ENCODE data around the gene ZNF648.
"Not testable (repeated sequence)": the region's sequence is repeated elsewhere in the genome, so short reads cannot be mapped to it uniquely, and the experiment has no call there.

DNA sequence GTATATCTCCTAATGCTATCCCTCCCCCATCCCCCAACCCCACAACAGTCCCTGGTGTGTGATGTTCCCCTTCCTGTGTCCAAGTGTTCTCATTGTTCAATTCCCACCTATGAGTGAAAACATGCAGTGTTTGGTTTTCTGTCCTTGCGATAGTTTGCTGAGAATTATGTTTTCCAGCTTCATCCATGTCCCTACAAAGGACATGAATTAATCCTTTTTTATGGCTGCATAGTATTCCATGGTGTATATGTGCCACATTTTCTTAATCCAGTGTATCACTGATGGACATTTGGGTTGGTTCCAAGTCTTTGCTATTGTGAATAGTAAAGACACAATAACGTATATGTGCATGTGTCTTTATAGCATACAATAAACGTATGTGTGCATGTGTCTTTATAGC, 56.1 kb downstream of the ZNF648 start:
- TF ChIP-seq, protein P1, sequence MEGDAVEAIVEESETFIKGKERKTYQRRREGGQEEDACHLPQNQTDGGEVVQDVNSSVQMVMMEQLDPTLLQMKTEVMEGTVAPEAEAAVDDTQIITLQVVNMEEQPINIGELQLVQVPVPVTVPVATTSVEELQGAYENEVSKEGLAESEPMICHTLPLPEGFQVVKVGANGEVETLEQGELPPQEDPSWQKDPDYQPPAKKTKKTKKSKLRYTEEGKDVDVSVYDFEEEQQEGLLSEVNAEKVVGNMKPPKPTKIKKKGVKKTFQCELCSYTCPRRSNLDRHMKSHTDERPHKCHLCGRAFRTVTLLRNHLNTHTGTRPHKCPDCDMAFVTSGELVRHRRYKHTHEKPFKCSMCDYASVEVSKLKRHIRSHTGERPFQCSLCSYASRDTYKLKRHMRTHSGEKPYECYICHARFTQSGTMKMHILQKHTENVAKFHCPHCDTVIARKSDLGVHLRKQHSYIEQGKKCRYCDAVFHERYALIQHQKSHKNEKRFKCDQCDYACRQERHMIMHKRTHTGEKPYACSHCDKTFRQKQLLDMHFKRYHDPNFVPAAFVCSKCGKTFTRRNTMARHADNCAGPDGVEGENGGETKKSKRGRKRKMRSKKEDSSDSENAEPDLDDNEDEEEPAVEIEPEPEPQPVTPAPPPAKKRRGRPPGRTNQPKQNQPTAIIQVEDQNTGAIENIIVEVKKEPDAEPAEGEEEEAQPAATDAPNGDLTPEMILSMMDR (IDR thresholded peaks at IDR 0.05; ENCODE audit: borderline replicate concordance, extremely low read depth, low read length, poor library complexity, severe bottlenecking): not testable (repeated sequence)
- TF ChIP-seq EZH2 (IDR thresholded peaks at IDR 0.05; ENCODE audit: borderline replicate concordance, low read depth, low read length, severe bottlenecking): not testable (repeated sequence)
